H1 (cell line): ENCODE results near the gene TRIM50.

Source experiments
- CHD2 ChIP-seq: IDR thresholded peaks from 2 replicates; pipeline ENCODE4 v1.6.1; 2012; ENCODE audit warnings: low read length, improper control_type of control experiment
- CTCF ChIP-seq, 3 experiments: IDR thresholded peaks; 1 replicate in 2 of 3; 2 replicates in 1 of 3; pipeline versions ENCODE4 v1.5.1 to v1.6.1; 2011; ENCODE audit warnings: low read length in 3 of 3, mild to moderate bottlenecking in 3 of 3, inconsistent platforms in 2 of 3, low read depth in 1 of 3, moderate library complexity in 1 of 3; ENCODE audit not compliant: insufficient read depth in 1 of 3; ENCODE audit errors: control extremely low read depth in 1 of 3
- MAFK ChIP-seq: IDR thresholded peaks from 2 replicates; pipeline ENCODE4 v1.6.1; 2012; ENCODE audit warnings: low read depth, mild to moderate bottlenecking, improper control_type of control experiment, low read length

GRCh38 chr7:73338321-73338720 is 10.4 kb upstream of the TRIM50 start:
- TF ChIP-seq CTCF (IDR thresholded peaks at IDR 0.05; ENCODE audit: control extremely low read depth in 1 of 3, insufficient read depth in 1 of 3, low read depth in 1 of 3, low read length in 3 of 3) (no peak), CHD2 (no peak), MAFK (no peak)
